Neural cell (in vitro differentiated cells): ENCODE measurements around the gene ITGB7. TPM values are rescaled to one million over a fixed set of nuclear protein-coding genes. Genes with fewer than 3 reads are reported as not detected.
A peak's percentile ranks its signal among the peaks of the same experiment; 100 is the strongest.

Experiments
- H2AFZ ChIP-seq: fragments of 200-600, 300-800 bp; sonication (generic), shearing (Covaris generic); 2 replicates; pipeline ENCODE4 v1.6.0; 2014; ENCODE audit warnings: low read depth, mild to moderate bottlenecking, antibody characterized with exemption, low read length, moderate library complexity
- H3F3A ChIP-seq: fragments of 200-600 bp; shearing (Covaris generic); 2 replicates; pipeline ENCODE4 v1.6.1; 2016; ENCODE audit warnings: mild to moderate bottlenecking, moderate library complexity, mixed read lengths, antibody characterized with exemption, low read length; ENCODE audit not compliant: insufficient read depth, poor library complexity, severe bottlenecking
- H3K27ac ChIP-seq: fragments of 200-600, 300-800 bp; sonication (generic), shearing (Covaris generic); 2 replicates; pipeline ENCODE4 v1.5.1; 2014; ENCODE audit warnings: mild to moderate bottlenecking, low read length, moderate library complexity
- H3K27me3 ChIP-seq: fragments of 300-800, 200-600 bp; sonication (generic), shearing (Covaris generic); 2 replicates; pipeline ENCODE4 v1.6.0; 2014; ENCODE audit warnings: mild to moderate bottlenecking, low read depth, low read length, moderate library complexity; ENCODE audit not compliant: insufficient read depth
- H3K36me3 ChIP-seq: fragments of 300-800, 200-600 bp; sonication (generic), shearing (Covaris generic); 2 replicates; pipeline ENCODE4 v1.5.1; 2014; ENCODE audit warnings: mild to moderate bottlenecking, antibody characterized with exemption, low read length, moderate library complexity; ENCODE audit not compliant: insufficient read depth
- H3K4me2 ChIP-seq: fragments of 300-800, 200-600 bp; sonication (generic), shearing (Covaris generic); 2 replicates; pipeline ENCODE4 v1.6.0; 2014; ENCODE audit warnings: mild to moderate bottlenecking, low read length
- H3K4me3 ChIP-seq: fragments of 300-800, 200-600 bp; sonication (generic), shearing (Covaris generic); 2 replicates; pipeline ENCODE4 v1.5.1; 2014; ENCODE audit warnings: mild to moderate bottlenecking, low read length, moderate library complexity
- H3K79me2 ChIP-seq: fragments of 200-600 bp; shearing (Covaris generic); replicated peaks from 2 replicates; pipeline ENCODE4 v1.6.0; 2014; ENCODE audit warnings: mild to moderate bottlenecking, low read length, moderate library complexity; ENCODE audit not compliant: insufficient read depth
- H3K9ac ChIP-seq: fragments of 300-800, 200-600 bp; sonication (generic), shearing (Covaris generic); 2 replicates; pipeline ENCODE4 v1.6.1; 2016; ENCODE audit warnings: mild to moderate bottlenecking, low read length, mixed read lengths
- H3K9me2 ChIP-seq: fragments of 200-600 bp; shearing (Covaris generic); 2 replicates; pipeline ENCODE4 v1.6.1; 2016; ENCODE audit warnings: mild to moderate bottlenecking, low read length, mixed read lengths; ENCODE audit not compliant: insufficient read depth
- H3K9me3 ChIP-seq: fragments of 200-600, 300-800 bp; sonication (generic), shearing (Covaris generic); 2 replicates; pipeline ENCODE4 v1.6.1; 2016; ENCODE audit warnings: mild to moderate bottlenecking, mixed run types, low read length, moderate library complexity, mixed read lengths
- H4K20me1 ChIP-seq: fragments of 200-600 bp; shearing (Covaris generic); 2 replicates; pipeline ENCODE4 v1.6.1; 2016; ENCODE audit warnings: mild to moderate bottlenecking, mixed run types; ENCODE audit not compliant: insufficient read depth
- EP300 ChIP-seq: fragments of 450-650 bp; conservative IDR thresholded peaks from 2 replicates; pipeline ENCODE4 v1.6.1; 2014; ENCODE audit warnings: antibody characterized with exemption, mild to moderate bottlenecking, moderate library complexity; ENCODE audit not compliant: poor library complexity, severe bottlenecking
- EZH2 ChIP-seq: fragments of 200-600, 300-800 bp; shearing (Covaris generic), sonication (generic); IDR thresholded peaks from 2 replicates; pipeline ENCODE4 v1.6.1; 2014; ENCODE audit warnings: antibody characterized with exemption, low read length, borderline replicate concordance, mild to moderate bottlenecking; ENCODE audit not compliant: insufficient read depth, poor library complexity, severe bottlenecking
- MXI1 ChIP-seq: fragments of 450-650 bp; conservative IDR thresholded peaks from 2 replicates; pipeline ENCODE4 v1.6.1; 2014; ENCODE audit warnings: antibody characterized with exemption, mild to moderate bottlenecking; ENCODE audit not compliant: poor library complexity, severe bottlenecking
- POLR2AphosphoS5 ChIP-seq: IDR thresholded peaks from 2 replicates; pipeline ENCODE4 v1.6.1; 2012
- RAD21 ChIP-seq: fragments of 450-650 bp; conservative IDR thresholded peaks from 2 replicates; pipeline ENCODE4 v1.6.1; 2014; ENCODE audit warnings: antibody characterized with exemption, mild to moderate bottlenecking, moderate library complexity
- REST ChIP-seq: IDR thresholded peaks from 2 replicates; pipeline ENCODE4 v1.6.1; 2012; ENCODE audit warnings: borderline replicate concordance
- SMC3 ChIP-seq: fragments of 450-650 bp; conservative IDR thresholded peaks from 2 replicates; pipeline ENCODE4 v1.6.1; 2014; ENCODE audit warnings: antibody characterized with exemption, mild to moderate bottlenecking, moderate library complexity; ENCODE audit not compliant: poor library complexity
- TAF1 ChIP-seq: IDR thresholded peaks from 2 replicates; pipeline ENCODE4 v1.6.1; 2012; ENCODE audit warnings: low read depth
- polyA plus RNA-seq: library from polyadenylated mRNA; depleted of rRNA; stranded (reverse); fragments of >200 nt; gene quantifications from 2 replicates; pipeline ENCODE4 v1.2.3, GENCODE V29; 2014
- TF ChIP-seq, protein P1 (sequence below): fragments of 450-650 bp; IDR thresholded peaks from 2 replicates; pipeline ENCODE4 v1.5.1; 2014; ENCODE audit warnings: antibody characterized with exemption, mild to moderate bottlenecking, moderate library complexity; ENCODE audit not compliant: poor library complexity, severe bottlenecking

Gene ITGB7
- polyA plus RNA-seq, 1 donor from 2014 or later: not detected

GRCh38 chr12:53191885-53192530 is 15.0 kb downstream of the ITGB7 start:
- H3K9ac ChIP-seq: no peak overlapping the region

GRCh38 chr12:53191096-53191884 is 15.8 kb downstream of the ITGB7 start:
- H3K36me3 ChIP-seq: peaks cover 9% of the 10 kb centered on the region
- H3K27me3 ChIP-seq: no peaks in the 10 kb centered on the region
- no peaks in the 10 kb centered on the region for H4K20me1 ChIP-seq
- no peak for TF ChIP-seq TAF1
- TF ChIP-seq EZH2: no peak
- H3K9me2 ChIP-seq: no peaks in the 10 kb centered on the region
- no peak overlapping the region for H3K4me2 ChIP-seq
- no peaks in the 10 kb centered on the region for H3K9me3 ChIP-seq
- H3F3A ChIP-seq: no peaks in the 10 kb centered on the region
- H3K27ac ChIP-seq: no peak overlapping the region
- no peaks in the 10 kb centered on the region for H3K79me2 ChIP-seq
- no peak overlapping the region for H3K4me3 ChIP-seq
- no peak overlapping the region for H3K9ac ChIP-seq
- H2AFZ ChIP-seq: no peak overlapping the region

More at GRCh38 chr12:53191885-53192530, 15.0 kb downstream of the ITGB7 start:
- Histone ChIP-seq H3K79me2 (no peaks in the 10 kb centered on the region), H3K4me3 (no peak overlapping the region), H3K27ac (no peak overlapping the region), H3K27me3 (peaks cover 2% of the 10 kb centered on the region), H3K9me3 (no peaks in the 10 kb centered on the region), H3K4me2 (no peak overlapping the region), H3F3A (no peaks in the 10 kb centered on the region), H4K20me1 (no peaks in the 10 kb centered on the region), H3K9me2 (no peaks in the 10 kb centered on the region), H3K36me3 (peaks cover 2% of the 10 kb centered on the region), H2AFZ (no peak overlapping the region)
- TF ChIP-seq SMC3 (no peak), RAD21 (no peak), REST (no peak), POLR2AphosphoS5 (no peak), EZH2 (no peak)

DNA sequence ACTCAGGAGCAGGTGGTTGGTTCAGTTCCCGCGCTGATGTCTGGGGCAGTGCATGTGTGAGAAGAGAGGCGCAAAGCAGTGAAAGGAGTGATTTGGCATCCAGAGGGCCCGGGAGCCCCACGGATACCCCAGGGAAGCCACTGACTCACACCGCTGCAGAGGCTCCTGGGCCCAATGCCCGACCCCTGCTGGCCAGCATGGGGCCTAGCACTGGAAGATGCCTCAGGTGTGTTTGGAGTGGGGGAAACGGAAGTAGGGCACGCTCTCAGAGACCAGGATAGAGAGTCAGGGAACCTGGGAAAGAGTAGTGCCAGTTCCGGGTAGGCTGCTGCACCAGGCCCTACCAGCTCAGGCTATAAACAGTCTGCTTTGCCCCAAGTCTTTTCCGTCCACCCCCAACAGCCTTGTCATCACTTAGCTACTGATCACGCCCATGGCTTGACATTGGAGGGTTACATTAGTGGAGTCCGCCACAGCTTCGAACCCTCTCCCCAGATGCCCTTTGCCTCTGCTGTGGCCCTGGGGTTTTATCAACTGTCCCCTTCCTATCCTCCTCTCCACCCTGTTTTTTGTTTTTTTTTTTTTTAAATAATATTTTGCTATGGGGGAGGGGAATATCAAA is 16.8 kb downstream of the ITGB7 start:
- no peak overlapping the region for H3K4me3 ChIP-seq
- peaks cover 2% of the 10 kb centered on the region for H3K79me2 ChIP-seq
- H3F3A ChIP-seq: no peaks in the 10 kb centered on the region
- no peaks in the 10 kb centered on the region for H3K9me2 ChIP-seq
- H3K9ac ChIP-seq: no peak overlapping the region
- TF ChIP-seq, protein P1, sequence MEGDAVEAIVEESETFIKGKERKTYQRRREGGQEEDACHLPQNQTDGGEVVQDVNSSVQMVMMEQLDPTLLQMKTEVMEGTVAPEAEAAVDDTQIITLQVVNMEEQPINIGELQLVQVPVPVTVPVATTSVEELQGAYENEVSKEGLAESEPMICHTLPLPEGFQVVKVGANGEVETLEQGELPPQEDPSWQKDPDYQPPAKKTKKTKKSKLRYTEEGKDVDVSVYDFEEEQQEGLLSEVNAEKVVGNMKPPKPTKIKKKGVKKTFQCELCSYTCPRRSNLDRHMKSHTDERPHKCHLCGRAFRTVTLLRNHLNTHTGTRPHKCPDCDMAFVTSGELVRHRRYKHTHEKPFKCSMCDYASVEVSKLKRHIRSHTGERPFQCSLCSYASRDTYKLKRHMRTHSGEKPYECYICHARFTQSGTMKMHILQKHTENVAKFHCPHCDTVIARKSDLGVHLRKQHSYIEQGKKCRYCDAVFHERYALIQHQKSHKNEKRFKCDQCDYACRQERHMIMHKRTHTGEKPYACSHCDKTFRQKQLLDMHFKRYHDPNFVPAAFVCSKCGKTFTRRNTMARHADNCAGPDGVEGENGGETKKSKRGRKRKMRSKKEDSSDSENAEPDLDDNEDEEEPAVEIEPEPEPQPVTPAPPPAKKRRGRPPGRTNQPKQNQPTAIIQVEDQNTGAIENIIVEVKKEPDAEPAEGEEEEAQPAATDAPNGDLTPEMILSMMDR: peak; percentile 46
- TF ChIP-seq MXI1 (no peak), RAD21 (no peak), EP300 (no peak), TAF1 (no peak), POLR2AphosphoS5 (no peak), REST (no peak), EZH2 (no peak), SMC3 (peak; percentile 33)
- no peak overlapping the region for H3K27ac ChIP-seq
- no peak overlapping the region for H2AFZ ChIP-seq
- H3K9me3 ChIP-seq: no peaks in the 10 kb centered on the region
- no peaks in the 10 kb centered on the region for H4K20me1 ChIP-seq
- no peaks in the 10 kb centered on the region for H3K27me3 ChIP-seq
- H3K4me2 ChIP-seq: no peak overlapping the region
- H3K36me3 ChIP-seq: peaks cover 16% of the 10 kb centered on the region
